Panc1 (cell line): ENCODE measurements around the gene NCAM2. TPM values are rescaled to one million over a fixed set of nuclear protein-coding genes. Genes with fewer than 3 reads are reported as not detected.

Experiments used
- ATAC-seq: fragments of 200-7000 bp; cut with Tn5 transposase; 2 replicates; pipeline ENCODE4 v1.9.1; 2020; ENCODE audit warnings: mild to moderate bottlenecking, moderate library complexity
- BruUV-seq: library from RNA; stranded (reverse); fragments of 400-500 nt; replicated peaks from 2 replicates; lab custom pipeline; 2021; lab: Mats Ljungman, UMichigan
- CTCF ChIA-PET: fragments of 300-600 bp; sonication (Branson Sonifier 250); formaldehyde crosslinking; loops from one replicate; lab custom pipeline; 2022; ENCODE audit warnings: antibody characterized with exemption; lab: Charles Lee
- POLR2A ChIA-PET: fragments of 300-600 bp; sonication (Branson Sonifier 250); formaldehyde crosslinking; loops from one replicate; lab custom pipeline; 2022; ENCODE audit warnings: antibody characterized with exemption; lab: Charles Lee
- DNase-seq: peaks from one replicate; pipeline ENCODE4 v3.0.0-alpha.2; 2010; ENCODE audit warnings: low read depth, low spot score
- H3K27ac ChIP-seq: 2 replicates; pipeline ENCODE4 v1.5.1; 2011; ENCODE audit warnings: mild to moderate bottlenecking, low read length, inconsistent platforms
- H3K27me3 ChIP-seq: fragments of 200-500 bp; sonication (Bioruptor generic); 2 replicates; pipeline ENCODE4 v1.6.0; 2014; ENCODE audit warnings: low read length, inconsistent platforms; ENCODE audit not compliant: control insufficient read depth, insufficient read depth
- H3K36me3 ChIP-seq: fragments of 200-500 bp; sonication (Bioruptor generic); 2 replicates; pipeline ENCODE4 v1.5.1; 2014; ENCODE audit warnings: inconsistent platforms, mild to moderate bottlenecking, low read length, moderate library complexity; ENCODE audit not compliant: control insufficient read depth, insufficient read depth
- H3K4me1 ChIP-seq: 2 replicates; pipeline ENCODE4 v1.5.1; 2011; ENCODE audit warnings: inconsistent platforms, mild to moderate bottlenecking, low read length, moderate library complexity; ENCODE audit not compliant: control insufficient read depth, insufficient read depth
- H3K4me3 ChIP-seq, 2 experiments: 2 replicates each; pipeline ENCODE4 v1.5.1; 2011 to 2012; ENCODE audit warnings: low read depth in 2 of 2, low read length in 2 of 2, mild to moderate bottlenecking in 2 of 2, inconsistent platforms in 1 of 2, moderate library complexity in 1 of 2
- H3K9me3 ChIP-seq: fragments of 200-500 bp; sonication (Bioruptor generic); 2 replicates; pipeline ENCODE4 v1.5.1; 2014; ENCODE audit warnings: low read depth, mild to moderate bottlenecking, inconsistent platforms, low read length, moderate library complexity; ENCODE audit not compliant: control insufficient read depth, insufficient read depth
- CTCF ChIP-seq: fragments of 450-650 bp; IDR thresholded peaks from 2 replicates; pipeline ENCODE4 v1.5.1; 2017; ENCODE audit warnings: mild to moderate bottlenecking
- POLR2AphosphoS5 ChIP-seq: IDR thresholded peaks from 2 replicates; pipeline ENCODE4 v1.6.1; 2012; ENCODE audit warnings: mild to moderate bottlenecking, low read depth, low read length, moderate library complexity
- REST ChIP-seq, 2 experiments: IDR thresholded peaks; 2 replicates each; pipeline ENCODE4 v1.6.1; 2011 to 2012; ENCODE audit warnings: low read depth in 2 of 2, control low read depth in 1 of 2, low read length in 1 of 2, mild to moderate bottlenecking in 1 of 2, moderate library complexity in 1 of 2; ENCODE audit not compliant: insufficient read depth in 1 of 2
- SIN3A ChIP-seq: IDR thresholded peaks from 2 replicates; pipeline ENCODE4 v1.6.1; 2012; ENCODE audit warnings: low read depth, mild to moderate bottlenecking, low read length, moderate library complexity, borderline replicate concordance; ENCODE audit not compliant: insufficient read depth
- TCF7L2 ChIP-seq: IDR thresholded peaks from 2 replicates; pipeline ENCODE4 v1.6.1; 2011; ENCODE audit warnings: mild to moderate bottlenecking, low read depth, low read length, inconsistent platforms
- in situ Hi-C: cut with HindIII; loops from 2 replicates; pipeline ENCODE4 v1.10.0; 2016; ENCODE audit warnings: low sequenced_read_pairs, low pct_unique_long_range_greater_than_20kb
- intact Hi-C: fragments of 100-400 bp; cut with micrococcal nuclease; formaldehyde crosslinking; loops from one replicate; pipeline ENCODE4 v1.10.0; 2022; ENCODE audit not compliant: unreplicated experiment
- total RNA-seq: library from RNA; stranded (reverse); gene quantifications from one replicate; pipeline ENCODE4 v1.2.1, GENCODE V29; 2021; ENCODE audit not compliant: unreplicated experiment

Gene NCAM2
- total RNA-seq, 1 experiment from 2014 or later: 2.2 TPM

GRCh38 chr21:21268061-21268471 is 269.9 kb downstream of the NCAM2 start:
- Histone ChIP-seq H3K9me3 (no peaks in the 10 kb centered on the region), H3K4me3 (no peak overlapping the region), H3K36me3 (no peaks in the 10 kb centered on the region), H3K27ac (no peak overlapping the region), H3K27me3 (no peaks in the 10 kb centered on the region), H3K4me1 (no peaks in the 10 kb centered on the region)
- ATAC-seq (no peak), DNase-seq (no peak)
- TF ChIP-seq SIN3A (no peak), POLR2AphosphoS5 (no peak), TCF7L2 (no peak), REST (IDR thresholded peaks at IDR 0.05; ENCODE audit: insufficient read depth in 1 of 2, low read depth in 2 of 2, low read length in 1 of 2) (no peak), CTCF (no peak)
- intact Hi-C loops: no loop called here
- ChIA-PET CTCF (no interaction called here), POLR2A (interaction anchor here (0.7 kb wide), 1 partner anchor 344 kb away, joined by 3 read pairs; no protein-coding TSS in a partner anchor)
- no TSS peak for BruUV-seq
- in situ Hi-C loops: no loop called here

DNA sequence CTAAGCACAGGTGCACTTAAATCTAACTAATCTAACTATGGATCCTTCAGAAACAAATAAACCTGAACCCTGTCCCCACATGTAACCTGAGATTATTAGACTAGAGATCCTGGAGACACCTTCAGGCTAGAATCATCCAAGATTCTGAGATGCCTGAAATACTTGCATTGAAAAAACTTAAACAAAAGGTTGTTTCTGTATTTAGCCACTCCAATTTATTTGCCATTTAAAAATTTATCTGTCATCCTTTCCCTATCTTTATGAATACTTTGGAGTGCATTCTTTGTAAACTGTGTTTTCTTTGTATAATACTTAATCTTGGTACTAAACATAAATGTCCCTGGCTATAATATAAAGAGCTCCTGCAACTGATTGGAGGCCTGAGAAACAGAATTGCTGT is 270.7 kb downstream of the NCAM2 start:
- no peaks in the 10 kb centered on the region for H3K9me3 ChIP-seq
- H3K27me3 ChIP-seq: no peaks in the 10 kb centered on the region
- no peak for DNase-seq
- no peak for TF ChIP-seq SIN3A
- no peak for TF ChIP-seq CTCF
- TF ChIP-seq TCF7L2: no peak
- no peak for TF ChIP-seq POLR2AphosphoS5
- no peak for TF ChIP-seq REST (IDR thresholded peaks at IDR 0.05; ENCODE audit: insufficient read depth in 1 of 2, low read depth in 2 of 2, low read length in 1 of 2)
- no peaks in the 10 kb centered on the region for H3K4me1 ChIP-seq
- in situ Hi-C loops (no loop called here), intact Hi-C loops (no loop called here)
- no peak overlapping the region for H3K27ac ChIP-seq
- H3K36me3 ChIP-seq: no peaks in the 10 kb centered on the region
- CTCF ChIA-PET: no interaction called here
- no peak overlapping the region for H3K4me3 ChIP-seq
- POLR2A ChIA-PET: interaction anchor here (0.7 kb wide), 1 partner anchor 343 kb away, joined by 3 read pairs; no protein-coding TSS in a partner anchor
- BruUV-seq: no TSS peak
- no peak for ATAC-seq
